Breast epithelium (tissue), 3 donors: ENCODE results near the gene SDR42E1.

Experiments used
- POLR2A ChIP-seq: fragments of 450-650 bp; IDR thresholded peaks from one replicate; pipeline ENCODE4 v1.6.1; 2016; ENCODE audit warnings: antibody characterized with exemption, mild to moderate bottlenecking, moderate library complexity
- POLR2AphosphoS5 ChIP-seq, 3 donors: sonication (generic); formaldehyde crosslinking; IDR thresholded peaks; one replicate each; pipeline ENCODE4 v1.6.1; 2017; ENCODE audit warnings: antibody characterized with exemption in 3 of 3
- TF ChIP-seq, protein P1 (sequence below), 3 donors: fragments of 450-650 bp; IDR thresholded peaks; one replicate each; pipeline ENCODE4 v1.5.1; 2016 to 2017; ENCODE audit warnings: antibody characterized with exemption in 3 of 3, mild to moderate bottlenecking in 3 of 3, moderate library complexity in 3 of 3

DNA sequence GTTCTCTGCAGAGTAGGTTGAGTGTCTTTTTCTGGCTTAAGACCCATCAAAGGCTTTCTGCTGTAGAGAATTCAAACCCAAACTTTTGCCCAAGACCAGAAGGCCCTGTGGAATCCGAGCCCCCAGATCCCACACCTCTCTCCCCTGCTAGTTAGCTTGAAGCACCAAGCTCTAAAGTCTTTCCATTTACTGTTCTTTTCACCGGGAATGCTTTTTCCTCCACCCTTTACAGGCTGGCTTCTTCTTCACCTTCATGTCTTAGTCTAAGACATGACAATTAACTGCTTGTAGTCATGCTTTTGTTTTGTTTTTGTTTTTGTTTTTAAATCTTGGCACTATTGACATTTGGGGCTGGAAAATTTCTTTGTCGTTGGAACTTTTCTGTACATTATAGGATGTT is 39.2 kb upstream of the SDR42E1 start:
- TF ChIP-seq, protein P1, sequence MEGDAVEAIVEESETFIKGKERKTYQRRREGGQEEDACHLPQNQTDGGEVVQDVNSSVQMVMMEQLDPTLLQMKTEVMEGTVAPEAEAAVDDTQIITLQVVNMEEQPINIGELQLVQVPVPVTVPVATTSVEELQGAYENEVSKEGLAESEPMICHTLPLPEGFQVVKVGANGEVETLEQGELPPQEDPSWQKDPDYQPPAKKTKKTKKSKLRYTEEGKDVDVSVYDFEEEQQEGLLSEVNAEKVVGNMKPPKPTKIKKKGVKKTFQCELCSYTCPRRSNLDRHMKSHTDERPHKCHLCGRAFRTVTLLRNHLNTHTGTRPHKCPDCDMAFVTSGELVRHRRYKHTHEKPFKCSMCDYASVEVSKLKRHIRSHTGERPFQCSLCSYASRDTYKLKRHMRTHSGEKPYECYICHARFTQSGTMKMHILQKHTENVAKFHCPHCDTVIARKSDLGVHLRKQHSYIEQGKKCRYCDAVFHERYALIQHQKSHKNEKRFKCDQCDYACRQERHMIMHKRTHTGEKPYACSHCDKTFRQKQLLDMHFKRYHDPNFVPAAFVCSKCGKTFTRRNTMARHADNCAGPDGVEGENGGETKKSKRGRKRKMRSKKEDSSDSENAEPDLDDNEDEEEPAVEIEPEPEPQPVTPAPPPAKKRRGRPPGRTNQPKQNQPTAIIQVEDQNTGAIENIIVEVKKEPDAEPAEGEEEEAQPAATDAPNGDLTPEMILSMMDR (IDR thresholded peaks at IDR 0.05), result no peak
- no peak for TF ChIP-seq POLR2A
- TF ChIP-seq POLR2AphosphoS5 (IDR thresholded peaks at IDR 0.05), result no peak
